Activated T-helper 2 cell treated with anti-CD3 and anti-CD28 coated beads, Interferon-gamma antibody, Interleukin-2, Interleukin-4, amounts not matched to agents 10 μg/mL and 5 μg/mL and 100 μg/mL, durations not matched to agents 14 hours and 24 hours and 36 hours (primary cell): ENCODE results near the gene JAK1. TPM values are rescaled to one million over a fixed set of nuclear protein-coding genes. Genes with fewer than 3 reads are reported as not detected.
A peak's percentile ranks its signal among the peaks of the same experiment; 100 is the strongest.
"Not testable (repeated sequence)": the region's sequence is repeated elsewhere in the genome, so short reads cannot be mapped to it uniquely, and the experiment has no call there.

Experiments
- DNase-seq: peaks from one replicate; pipeline ENCODE4 v3.0.0; 2021; ENCODE audit warnings: low spot score
- H3K27ac Mint-ChIP-seq: one replicate; pipeline ENCODE4 v1.8.0; 2021; ENCODE audit warnings: mixed read lengths
- H3K27me3 Mint-ChIP-seq: one replicate; pipeline ENCODE4 v1.8.0; 2021; ENCODE audit warnings: low read depth, mixed read lengths
- H3K36me3 Mint-ChIP-seq: one replicate; pipeline ENCODE4 v1.8.0; 2021; ENCODE audit warnings: low read depth, mixed read lengths
- H3K4me1 Mint-ChIP-seq: one replicate; pipeline ENCODE4 v1.8.0; 2021; ENCODE audit warnings: low read depth, mixed read lengths
- H3K4me3 Mint-ChIP-seq: one replicate; pipeline ENCODE4 v1.8.0; 2021; ENCODE audit warnings: low read depth, mild to moderate bottlenecking, moderate library complexity, mixed read lengths
- H3K9me3 Mint-ChIP-seq: one replicate; pipeline ENCODE4 v1.8.0; 2021; ENCODE audit warnings: mixed read lengths
- intact Hi-C: fragments of 100-400 bp; cut with micrococcal nuclease; formaldehyde crosslinking; loops from one replicate; pipeline ENCODE4 v1.15.1; 2023
- total RNA-seq: library from RNA; stranded (reverse); gene quantifications from 2 replicates; pipeline ENCODE4 v1.2.3, GENCODE V29; 2022

The JAK1 gene
- total RNA-seq, 1 donor from 2014 or later, result 99.9 TPM

DNA sequence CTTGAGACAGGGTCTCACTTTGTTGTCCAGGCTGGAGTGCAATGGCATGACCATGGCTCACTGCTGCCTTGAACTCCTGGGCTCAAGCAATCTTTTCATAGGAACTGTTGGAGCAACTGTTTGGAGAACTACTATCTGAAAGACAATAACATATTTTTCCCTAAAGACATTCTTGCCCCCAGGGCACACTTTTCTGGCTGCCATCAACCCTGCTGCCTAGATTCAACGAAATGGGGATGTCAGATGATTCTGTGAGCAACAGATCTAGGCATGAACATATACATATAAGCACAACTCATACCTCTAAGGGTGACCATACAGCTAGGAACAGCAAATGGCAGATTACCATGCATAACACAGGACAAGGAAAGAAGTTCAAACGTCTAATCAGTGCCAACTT is 27.4 kb downstream of the JAK1 start:
- no peak overlapping the region for H3K27ac Mint-ChIP-seq
- DNase-seq, result no peak
- intact Hi-C loops, result no loop called here
- H3K36me3 Mint-ChIP-seq, result peaks cover 9% of the 10 kb centered on the region
- H3K4me3 Mint-ChIP-seq, result no peak overlapping the region
- no peaks in the 10 kb centered on the region for H3K27me3 Mint-ChIP-seq
- H3K4me1 Mint-ChIP-seq, result peaks cover 31% of the 10 kb centered on the region
- H3K9me3 Mint-ChIP-seq, result peaks cover 4% of the 10 kb centered on the region

DNA sequence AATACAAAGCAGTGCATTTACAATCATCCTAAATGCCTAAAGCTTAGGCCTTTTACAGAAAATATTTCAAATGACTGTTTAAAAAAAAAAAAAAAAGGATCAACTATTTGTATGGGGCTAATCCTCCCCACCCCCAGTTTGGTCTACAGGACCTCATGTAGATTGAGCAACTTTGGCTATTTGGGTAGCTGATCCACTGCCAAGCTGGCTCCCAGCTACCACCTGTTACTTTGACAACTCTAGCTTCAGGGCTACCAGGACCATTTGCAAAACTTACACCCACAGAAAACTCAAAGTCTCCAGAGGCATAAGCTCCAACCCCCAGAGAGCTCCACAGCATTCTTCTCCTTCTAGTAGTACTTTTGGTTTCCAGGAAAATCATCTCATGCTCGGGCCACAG is 29.4 kb downstream of the JAK1 start:
- no peak overlapping the region for H3K4me3 Mint-ChIP-seq
- peaks cover 32% of the 10 kb centered on the region for H3K4me1 Mint-ChIP-seq
- H3K27me3 Mint-ChIP-seq, result no peaks in the 10 kb centered on the region
- peaks cover 4% of the 10 kb centered on the region for H3K9me3 Mint-ChIP-seq
- DNase-seq, result no peak
- intact Hi-C loops, result no loop called here
- H3K27ac Mint-ChIP-seq, result no peak overlapping the region
- peaks cover 9% of the 10 kb centered on the region for H3K36me3 Mint-ChIP-seq

DNA sequence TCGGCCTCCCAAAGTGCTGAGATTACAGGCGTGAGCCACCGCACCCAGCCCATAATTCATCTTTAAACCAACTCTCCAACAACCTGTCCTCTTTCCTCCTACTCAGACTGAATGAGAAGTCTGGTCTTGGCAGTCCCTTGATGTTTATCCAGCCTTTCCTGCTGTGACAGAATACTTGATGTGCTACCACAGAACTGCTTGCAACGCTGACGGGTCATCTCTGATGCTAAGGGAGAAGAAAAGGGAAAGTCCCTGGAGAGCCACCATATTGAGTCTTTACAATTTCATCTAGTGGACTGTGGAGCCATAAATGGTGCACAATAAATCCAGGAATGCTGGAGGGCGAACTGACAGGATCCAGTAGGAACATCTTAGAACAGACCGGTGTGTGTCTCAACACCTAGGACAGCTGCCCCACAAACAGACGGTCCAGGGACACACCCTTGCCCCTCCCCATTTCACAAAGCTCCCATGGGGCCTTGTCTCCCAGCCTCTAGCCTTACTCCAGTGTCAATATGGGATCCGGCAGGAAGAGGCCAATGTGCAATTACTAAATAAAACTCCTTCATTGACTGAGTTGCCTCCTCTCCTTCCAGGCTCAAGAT is 30.7 kb downstream of the JAK1 start:
- intact Hi-C loops, result no loop called here
- peaks cover 25% of the 10 kb centered on the region for H3K4me1 Mint-ChIP-seq

DNA sequence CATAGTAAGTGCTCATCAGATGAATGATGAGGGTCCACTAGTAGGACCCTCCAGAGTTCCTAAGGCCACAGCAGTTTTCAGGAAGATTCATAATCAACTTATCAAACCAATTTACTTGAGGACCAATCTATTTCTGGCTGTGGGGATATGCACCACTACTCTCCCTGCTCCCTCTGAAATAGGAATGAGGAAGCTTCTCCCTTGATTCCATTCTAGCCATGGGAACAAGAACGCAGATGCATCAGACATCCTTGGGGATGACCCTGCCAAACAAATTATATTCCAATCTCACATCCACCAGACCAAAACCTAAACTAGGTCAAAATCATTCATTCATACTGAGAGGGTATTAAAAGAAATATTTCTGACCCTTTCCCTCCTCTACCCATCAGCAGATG is 31.5 kb downstream of the JAK1 start:
- no peak for DNase-seq
- H3K9me3 Mint-ChIP-seq, result peaks cover 13% of the 10 kb centered on the region
- H3K27me3 Mint-ChIP-seq, result no peaks in the 10 kb centered on the region
- no peak overlapping the region for H3K27ac Mint-ChIP-seq
- peaks cover 29% of the 10 kb centered on the region for H3K4me1 Mint-ChIP-seq
- intact Hi-C loops, result no loop called here
- H3K4me3 Mint-ChIP-seq, result no peak overlapping the region
- H3K36me3 Mint-ChIP-seq, result peaks cover 22% of the 10 kb centered on the region

More for the DNA sequence above, 30.7 kb downstream of the JAK1 start:
- Mint-ChIP-seq H3K4me3 (no peak overlapping the region), H3K9me3 (peaks cover 12% of the 10 kb centered on the region), H3K27ac (no peak overlapping the region), H3K27me3 (no peaks in the 10 kb centered on the region), H3K36me3 (peaks cover 14% of the 10 kb centered on the region)
- no peak for DNase-seq

DNA sequence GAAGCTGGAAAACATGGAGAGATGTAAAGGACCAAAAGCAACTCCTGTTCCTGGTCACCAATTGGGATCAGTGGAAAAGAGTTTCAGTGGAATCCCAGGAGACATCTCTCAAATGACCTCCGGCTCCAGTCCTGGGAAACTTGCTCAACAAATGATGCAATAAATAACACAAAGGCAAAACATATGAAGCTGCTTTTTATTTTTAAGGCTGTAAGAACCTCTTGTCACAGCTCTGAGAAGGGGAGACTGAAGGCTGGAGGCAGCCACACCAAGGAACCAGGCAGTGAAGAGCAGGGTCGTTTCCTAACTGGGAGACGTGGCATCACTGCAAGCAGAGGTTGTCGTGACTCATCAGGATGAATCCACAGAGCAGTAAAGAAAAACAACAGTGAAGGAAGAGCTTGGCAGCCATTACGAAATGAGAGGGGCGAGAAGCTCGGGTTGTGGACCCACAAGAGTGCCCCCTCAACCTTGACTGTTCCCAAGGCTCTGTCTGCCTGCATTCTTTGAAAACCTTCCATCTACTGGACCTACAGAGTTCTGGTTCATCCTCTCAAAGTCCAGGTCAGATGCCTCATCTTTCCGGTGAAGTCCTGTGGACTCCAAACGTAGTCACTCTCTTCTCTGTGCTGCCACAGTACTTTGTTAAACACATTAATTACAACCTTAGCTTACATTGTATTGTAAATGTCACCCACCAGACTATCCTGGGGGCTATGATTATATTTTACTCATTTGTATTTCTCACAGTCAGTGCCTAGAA is 32.1 kb downstream of the JAK1 start:
- H3K4me1 Mint-ChIP-seq, result peaks cover 30% of the 10 kb centered on the region
- DNase-seq, result no peak
- H3K27ac Mint-ChIP-seq, result no peak overlapping the region
- peaks cover 25% of the 10 kb centered on the region for H3K36me3 Mint-ChIP-seq
- H3K9me3 Mint-ChIP-seq, result peaks cover 13% of the 10 kb centered on the region
- intact Hi-C loops, result no loop called here
- H3K4me3 Mint-ChIP-seq, result no peak overlapping the region
- H3K27me3 Mint-ChIP-seq, result no peaks in the 10 kb centered on the region

DNA sequence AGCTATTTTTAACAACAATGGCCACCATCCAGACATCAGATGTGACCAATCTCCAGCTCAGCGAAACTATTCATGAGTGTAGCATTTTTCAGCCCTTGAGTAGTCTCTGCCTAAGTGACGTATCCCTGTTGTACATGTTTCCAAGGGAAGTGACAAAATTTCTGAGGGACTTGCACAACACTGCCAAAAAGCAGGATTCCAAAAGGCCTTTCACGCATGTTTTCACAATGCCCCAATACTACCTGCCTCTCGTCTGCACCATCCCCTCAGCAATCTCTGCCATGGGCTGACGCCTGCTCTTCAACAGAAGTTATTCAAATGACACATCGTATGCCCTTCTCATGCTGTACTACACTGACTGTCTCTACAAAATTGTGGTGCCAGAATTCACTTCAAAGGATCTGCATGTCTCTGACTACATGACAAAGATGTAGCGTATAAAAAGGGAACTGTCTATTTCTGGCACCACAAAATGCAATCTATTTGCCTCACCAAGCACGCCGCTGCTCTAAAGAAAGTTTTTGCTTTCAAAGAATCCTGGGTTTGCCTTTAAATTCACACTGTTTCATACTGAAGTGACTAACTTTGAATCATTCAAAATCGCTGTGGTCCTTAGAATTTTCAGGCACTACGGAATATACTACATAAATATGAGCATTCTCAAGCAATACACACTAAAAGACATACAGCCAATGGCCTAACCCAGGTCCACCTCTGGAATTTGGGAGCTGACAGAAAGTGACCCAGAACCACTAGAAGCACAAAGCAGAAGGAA is 32.9 kb downstream of the JAK1 start:
- DNase-seq, result no peak
- peaks cover 20% of the 10 kb centered on the region for H3K36me3 Mint-ChIP-seq
- H3K9me3 Mint-ChIP-seq, result peaks cover 12% of the 10 kb centered on the region
- no peak overlapping the region for H3K27ac Mint-ChIP-seq
- no peaks in the 10 kb centered on the region for H3K27me3 Mint-ChIP-seq
- H3K4me3 Mint-ChIP-seq, result no peak overlapping the region
- peaks cover 32% of the 10 kb centered on the region for H3K4me1 Mint-ChIP-seq
- intact Hi-C loops, result no loop called here

DNA sequence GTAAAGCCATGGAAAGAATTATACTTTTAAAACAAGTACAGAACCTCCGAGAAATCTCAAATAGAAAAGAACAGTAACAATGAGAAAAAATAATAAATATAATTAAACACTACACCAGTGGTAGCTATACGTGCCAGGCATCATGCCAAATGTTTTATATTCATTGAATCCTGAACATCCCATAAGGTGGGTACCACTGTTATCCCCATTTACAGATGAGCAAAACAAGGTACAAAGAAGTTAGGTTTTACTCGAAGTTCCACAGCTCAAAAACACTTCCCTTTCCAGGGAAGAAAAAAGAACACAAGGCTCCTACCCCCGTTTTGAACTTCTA is 33.4 kb downstream of the JAK1 start:
- peaks cover 35% of the 10 kb centered on the region for H3K4me1 Mint-ChIP-seq
- no peak overlapping the region for H3K27ac Mint-ChIP-seq
- no peak for DNase-seq
- H3K36me3 Mint-ChIP-seq, result peaks cover 17% of the 10 kb centered on the region
- H3K9me3 Mint-ChIP-seq, result peaks cover 9% of the 10 kb centered on the region
- H3K27me3 Mint-ChIP-seq, result no peaks in the 10 kb centered on the region
- intact Hi-C loops, result no loop called here
- no peak overlapping the region for H3K4me3 Mint-ChIP-seq

DNA sequence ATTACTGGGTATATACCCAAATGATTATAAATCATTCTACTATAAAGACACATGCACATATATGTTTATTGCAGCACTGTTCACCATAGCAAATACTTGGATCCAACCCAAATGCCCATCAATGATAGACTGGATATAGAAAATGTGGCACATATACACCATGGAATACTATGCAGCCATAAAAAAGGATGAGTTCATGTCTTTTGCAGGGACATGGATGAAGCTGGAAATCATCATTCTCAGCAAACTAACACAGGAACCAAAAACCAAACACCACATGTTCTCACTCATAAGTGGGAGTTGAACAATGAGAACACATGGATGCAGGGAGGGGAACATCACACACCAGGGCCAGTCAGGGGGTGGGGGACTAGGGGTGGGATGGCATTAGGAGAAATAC is 35.7 kb downstream of the JAK1 start:
- Mint-ChIP-seq H3K4me1 (peaks cover 49% of the 10 kb centered on the region), H3K36me3 (peaks cover 29% of the 10 kb centered on the region)
- DNase-seq, H3K27me3 Mint-ChIP-seq, H3K4me3 Mint-ChIP-seq, intact Hi-C loops, H3K9me3 Mint-ChIP-seq, H3K27ac Mint-ChIP-seq: not testable (repeated sequence)

DNA sequence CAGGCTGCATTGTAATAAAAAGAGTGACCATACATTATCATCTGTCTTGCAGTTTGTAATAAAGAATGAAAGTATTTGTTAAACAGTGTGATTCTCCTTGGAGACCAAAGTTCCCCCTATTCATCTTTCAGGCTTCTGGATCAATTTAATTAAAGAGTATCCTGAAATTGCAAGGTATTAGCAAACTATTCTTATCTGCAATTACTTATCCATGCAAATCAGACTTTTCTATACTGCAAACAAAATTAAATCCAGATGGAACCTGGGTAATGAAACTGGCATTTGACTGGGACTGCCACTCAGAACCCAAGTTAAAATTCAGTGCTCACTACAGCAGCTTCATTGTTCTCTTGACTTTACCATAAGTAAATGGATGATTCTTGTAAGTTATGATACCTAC is 37.1 kb downstream of the JAK1 start:
- DNase-seq, result no peak
- Mint-ChIP-seq H3K27me3 (no peaks in the 10 kb centered on the region), H3K4me1 (peaks cover 55% of the 10 kb centered on the region), H3K4me3 (no peak overlapping the region), H3K27ac (no peak overlapping the region), H3K36me3 (peaks cover 29% of the 10 kb centered on the region), H3K9me3 (peaks cover 9% of the 10 kb centered on the region)
- intact Hi-C loops, result no loop called here

DNA sequence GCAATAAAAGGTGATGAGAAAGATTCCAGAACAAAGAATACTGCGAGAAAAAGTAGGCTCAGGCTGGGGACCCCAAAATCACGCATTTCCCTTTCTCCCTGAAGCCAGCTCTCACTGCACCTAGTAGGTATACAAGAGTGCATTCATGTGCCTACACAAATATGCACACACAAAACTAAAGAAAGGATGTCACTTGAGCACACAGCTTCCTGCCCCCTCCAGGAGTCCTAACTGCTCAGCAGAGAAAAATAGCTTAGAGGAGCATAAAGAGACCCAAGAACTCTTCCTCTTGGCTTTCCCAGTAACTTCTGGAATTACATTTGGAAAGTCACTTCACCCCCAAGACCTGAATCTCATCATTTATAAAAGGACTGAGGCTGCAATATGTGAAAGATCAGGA is 38.0 kb downstream of the JAK1 start:
- H3K27ac Mint-ChIP-seq, result no peak overlapping the region
- H3K4me3 Mint-ChIP-seq, result no peak overlapping the region
- H3K4me1 Mint-ChIP-seq, result peaks cover 54% of the 10 kb centered on the region
- peaks cover 9% of the 10 kb centered on the region for H3K9me3 Mint-ChIP-seq
- DNase-seq, result no peak
- H3K36me3 Mint-ChIP-seq, result peaks cover 29% of the 10 kb centered on the region
- no peaks in the 10 kb centered on the region for H3K27me3 Mint-ChIP-seq
- intact Hi-C loops, result no loop called here

DNA sequence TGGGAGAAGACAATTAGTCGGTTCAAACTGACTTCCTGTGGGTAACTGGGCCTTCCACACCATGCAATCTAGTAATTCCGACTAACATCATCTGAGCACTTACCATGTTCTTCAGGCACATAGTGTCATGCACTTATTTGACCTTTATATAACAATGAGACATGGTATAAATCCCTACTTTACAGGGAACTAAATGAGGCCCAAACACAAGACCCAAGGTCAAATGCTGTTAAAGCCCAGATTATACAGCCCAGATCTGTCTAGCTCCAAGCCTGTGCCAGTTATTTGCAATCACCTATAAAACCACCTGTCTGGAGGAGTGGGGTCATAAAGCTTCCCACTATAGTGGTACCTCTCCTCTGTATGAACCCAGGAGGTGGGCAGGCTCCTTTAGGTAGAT is 40.8 kb downstream of the JAK1 start:
- no peak for DNase-seq
- no peak overlapping the region for H3K4me3 Mint-ChIP-seq
- intact Hi-C loops, result no loop called here
- no peak overlapping the region for H3K27ac Mint-ChIP-seq
- H3K9me3 Mint-ChIP-seq, result peaks cover 1% of the 10 kb centered on the region
- peaks cover 77% of the 10 kb centered on the region for H3K4me1 Mint-ChIP-seq
- peaks cover 23% of the 10 kb centered on the region for H3K36me3 Mint-ChIP-seq
- H3K27me3 Mint-ChIP-seq, result no peaks in the 10 kb centered on the region

DNA sequence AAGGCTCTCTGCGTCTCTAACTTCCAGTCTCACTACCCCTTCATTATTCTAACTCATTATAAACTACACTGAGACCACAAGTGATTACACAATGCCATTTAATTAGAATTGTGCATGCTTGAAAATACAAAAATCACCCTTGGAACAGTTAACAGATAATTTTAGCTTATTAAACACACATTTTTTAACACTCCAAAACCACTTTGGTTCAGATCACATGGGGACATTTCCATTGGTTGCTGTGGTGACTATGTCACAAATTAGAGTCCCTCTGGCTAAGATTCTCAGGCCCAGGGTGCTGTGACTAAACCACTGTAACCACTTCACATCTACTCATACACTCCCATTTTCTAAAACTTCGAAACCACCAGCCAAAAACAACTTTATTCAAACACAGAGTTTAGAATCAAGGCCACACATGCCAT is 43.0 kb downstream of the JAK1 start:
- DNase-seq, result no peak
- Mint-ChIP-seq H3K4me1 (peaks cover 71% of the 10 kb centered on the region), H3K4me3 (peak overlapping the region; percentile 15), H3K9me3 (no peaks in the 10 kb centered on the region), H3K27me3 (no peaks in the 10 kb centered on the region), H3K27ac (peak overlapping the region; percentile 87), H3K36me3 (peaks cover 12% of the 10 kb centered on the region)
- intact Hi-C loops, result loop anchor here (2.0 to 5.0 kb wide), 3 partner anchors 46 to 143 kb away; no protein-coding TSS in a partner anchor

DNA sequence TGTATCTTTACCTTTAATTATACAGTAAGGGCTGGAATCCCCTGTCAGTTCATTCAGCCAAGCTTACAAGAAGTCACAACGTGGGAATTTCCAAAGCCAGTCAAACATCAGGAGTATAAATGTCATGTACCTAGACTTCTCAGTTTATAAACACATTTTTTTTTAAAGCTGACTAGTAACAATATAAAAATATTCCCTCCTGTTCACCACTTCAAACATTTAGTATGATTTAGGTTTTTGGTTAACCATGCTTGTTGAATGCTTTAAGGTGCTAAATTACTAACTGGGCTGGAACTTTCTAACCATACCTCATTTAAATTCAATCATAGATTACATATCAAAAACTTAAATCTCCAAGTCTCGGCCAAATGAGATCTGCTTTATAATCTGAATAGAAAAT is 44.0 kb downstream of the JAK1 start:
- no peaks in the 10 kb centered on the region for H3K9me3 Mint-ChIP-seq
- peaks cover 10% of the 10 kb centered on the region for H3K36me3 Mint-ChIP-seq
- H3K27me3 Mint-ChIP-seq, result no peaks in the 10 kb centered on the region
- DNase-seq, result no peak
- H3K4me1 Mint-ChIP-seq, result peaks cover 78% of the 10 kb centered on the region
- intact Hi-C loops, result loop anchor here (1.0 to 5.0 kb wide), 5 partner anchors 44 to 309 kb away; partner anchors contain the start of gene JAK1
- H3K27ac Mint-ChIP-seq, result peak overlapping the region; percentile 87
- H3K4me3 Mint-ChIP-seq, result peak overlapping the region; percentile 41
